ENCODE results near the gene ASTN2. TPM values are rescaled to one million over a fixed set of nuclear protein-coding genes. Genes with fewer than 3 reads are reported as not detected.

ASTN2 gene
- total and polyA plus RNA-seq, 2 donors, result 3.1 to 10.2 TPM

DNA sequence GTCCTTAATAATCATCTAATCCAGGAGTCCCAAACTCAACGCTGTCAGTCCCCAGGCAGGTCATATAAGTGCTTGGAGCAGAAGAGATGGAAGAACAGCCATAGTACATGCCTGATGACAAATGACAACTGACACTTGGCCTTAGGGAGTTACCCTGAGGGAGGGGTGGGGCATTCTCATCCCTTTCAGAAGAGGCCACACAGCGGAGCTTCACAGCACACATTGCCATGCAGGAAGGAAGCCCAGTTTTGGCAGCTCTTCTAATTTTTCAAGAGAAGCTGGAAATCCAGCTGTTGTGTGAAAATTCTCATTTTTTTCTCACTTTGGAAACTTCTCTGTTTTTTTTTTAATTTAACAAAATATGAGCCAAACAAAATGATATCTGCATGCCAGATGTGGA lies 89.0 kb downstream of the ASTN2 start:
- no peak for DNase-seq (ENCODE audit: extremely low spot score)
- H3K27ac ChIP-seq (ENCODE audit: low read depth), result no peak overlapping the region

DNA sequence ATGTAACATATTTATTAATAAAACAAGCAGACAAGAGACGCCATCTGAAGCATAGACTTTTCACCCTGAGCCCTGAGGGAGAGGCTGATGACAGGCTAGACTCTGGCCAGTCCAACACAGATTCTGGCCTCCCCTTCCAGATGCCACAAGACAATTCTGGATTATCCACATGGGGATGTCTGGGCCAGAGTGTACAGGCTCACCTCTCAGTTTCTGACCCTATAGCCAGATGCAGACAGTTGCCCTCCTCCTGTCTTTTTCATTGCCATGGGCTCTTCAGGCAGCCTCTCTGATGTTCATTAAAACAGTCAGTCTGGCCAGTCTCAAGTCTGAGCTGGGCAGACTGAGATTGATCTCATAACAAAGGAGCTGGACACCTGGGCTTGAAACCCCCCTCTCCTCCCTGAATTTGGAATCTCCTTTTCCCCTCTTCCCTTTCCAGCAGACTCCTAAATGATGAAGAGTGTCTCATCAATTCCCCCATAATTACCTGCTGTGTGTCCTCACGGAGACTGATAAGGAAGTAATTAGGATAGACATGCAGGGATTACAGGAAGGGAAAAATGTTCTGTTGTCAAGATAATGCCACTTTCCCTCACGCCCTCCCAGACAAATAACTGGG lies 89.6 kb downstream of the ASTN2 start:
- no peak for DNase-seq (ENCODE audit: extremely low spot score)
- Histone ChIP-seq H3K4me3 (ENCODE audit: low read depth, low read length) (no peak overlapping the region), H3K4me1 (ENCODE audit: insufficient read depth) (no peaks in the 10 kb centered on the region), H3K36me3 (ENCODE audit: insufficient read depth) (no peaks in the 10 kb centered on the region), H3K27ac (ENCODE audit: low read depth) (no peak overlapping the region)
- 40% methylated on average over 3 of the region's 3 CpGs for WGBS

More for the DNA sequence above, 89.0 kb downstream of the ASTN2 start:
- 58% methylated on average over 2 of the region's 2 CpGs for WGBS
- Histone ChIP-seq H3K36me3 (ENCODE audit: insufficient read depth) (no peaks in the 10 kb centered on the region), H3K4me3 (ENCODE audit: low read depth, low read length) (no peak overlapping the region), H3K4me1 (ENCODE audit: insufficient read depth) (no peaks in the 10 kb centered on the region)

DNA sequence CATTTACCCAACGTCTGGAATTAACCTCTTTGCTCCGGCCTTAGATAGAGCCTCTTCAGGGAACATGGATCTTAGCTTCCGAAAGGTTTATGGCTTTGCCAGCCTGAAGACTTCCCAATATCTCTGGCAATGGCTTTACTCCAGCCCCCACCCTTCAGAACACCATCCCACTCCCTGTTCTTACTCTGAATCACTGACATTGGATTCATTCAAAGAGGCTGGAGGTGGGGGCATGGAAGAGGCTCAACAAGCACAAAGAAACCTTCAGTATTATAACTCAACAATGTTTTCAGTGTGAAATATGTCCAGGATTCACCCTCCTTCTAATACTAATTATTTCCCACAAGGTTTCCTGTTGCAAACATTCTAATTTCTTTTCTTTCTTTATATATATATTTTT lies 91.5 kb downstream of the ASTN2 start:
- DNase-seq (ENCODE audit: extremely low spot score), result no peak
- Histone ChIP-seq H3K4me3 (ENCODE audit: low read depth, low read length) (no peak overlapping the region), H3K27ac (ENCODE audit: low read depth) (no peak overlapping the region), H3K36me3 (ENCODE audit: insufficient read depth) (no peaks in the 10 kb centered on the region), H3K4me1 (ENCODE audit: insufficient read depth) (no peaks in the 10 kb centered on the region)
- WGBS, result 27% methylated on average over 3 of the region's 3 CpGs

DNA sequence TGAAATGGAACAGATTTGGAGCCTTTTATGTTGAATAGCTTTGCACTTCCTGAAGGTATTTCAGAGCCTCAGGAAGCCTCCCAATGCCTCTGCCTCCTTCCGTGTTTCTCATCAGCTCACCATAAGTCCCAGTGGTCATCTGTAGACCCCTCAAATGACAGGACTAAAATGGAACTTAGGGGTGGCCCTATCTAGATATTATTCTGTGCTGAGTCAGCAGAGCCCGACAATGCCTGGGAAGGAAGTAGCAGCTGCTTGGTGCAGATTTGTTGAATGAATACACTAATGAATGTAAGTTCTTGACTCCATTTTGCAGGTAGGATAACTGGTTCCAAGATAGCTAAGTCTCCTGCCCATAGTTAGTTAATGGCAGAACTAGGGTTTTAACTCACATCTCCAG lies 97.7 kb downstream of the ASTN2 start:
- Histone ChIP-seq H3K4me3 (ENCODE audit: low read depth, low read length) (no peak overlapping the region), H3K36me3 (ENCODE audit: insufficient read depth) (no peaks in the 10 kb centered on the region), H3K4me1 (ENCODE audit: insufficient read depth) (no peaks in the 10 kb centered on the region), H3K27ac (ENCODE audit: low read depth) (no peak overlapping the region)
- DNase-seq (ENCODE audit: extremely low spot score), result no peak
- 59% methylated on average over 2 of the region's 2 CpGs for WGBS

DNA sequence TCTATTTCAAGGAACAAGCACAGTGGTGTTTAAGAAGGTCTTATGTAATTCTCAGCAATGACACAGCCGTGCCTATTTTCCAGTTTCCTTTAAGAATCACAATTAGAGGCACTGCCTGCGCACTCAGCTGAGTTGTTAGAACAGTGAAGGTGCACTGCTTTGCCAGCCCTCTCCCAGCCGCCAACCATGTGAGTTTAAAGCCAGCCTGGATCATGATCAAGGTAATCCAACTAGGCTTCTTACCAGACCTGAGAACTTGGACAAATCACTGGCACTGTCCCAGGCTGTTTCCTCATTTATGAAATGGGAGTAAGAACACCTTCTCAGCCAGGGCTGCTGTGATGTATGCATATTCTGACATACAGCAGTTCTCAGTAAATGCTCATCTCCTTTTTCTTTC lies 99.6 kb downstream of the ASTN2 start:
- Histone ChIP-seq H3K4me3 (ENCODE audit: low read depth, low read length) (no peak overlapping the region), H3K4me1 (ENCODE audit: insufficient read depth) (no peaks in the 10 kb centered on the region), H3K36me3 (ENCODE audit: insufficient read depth) (no peaks in the 10 kb centered on the region), H3K27ac (ENCODE audit: low read depth) (no peak overlapping the region)
- DNase-seq (ENCODE audit: extremely low spot score), result no peak
- 55% methylated on average over 3 of the region's 3 CpGs for WGBS

DNA sequence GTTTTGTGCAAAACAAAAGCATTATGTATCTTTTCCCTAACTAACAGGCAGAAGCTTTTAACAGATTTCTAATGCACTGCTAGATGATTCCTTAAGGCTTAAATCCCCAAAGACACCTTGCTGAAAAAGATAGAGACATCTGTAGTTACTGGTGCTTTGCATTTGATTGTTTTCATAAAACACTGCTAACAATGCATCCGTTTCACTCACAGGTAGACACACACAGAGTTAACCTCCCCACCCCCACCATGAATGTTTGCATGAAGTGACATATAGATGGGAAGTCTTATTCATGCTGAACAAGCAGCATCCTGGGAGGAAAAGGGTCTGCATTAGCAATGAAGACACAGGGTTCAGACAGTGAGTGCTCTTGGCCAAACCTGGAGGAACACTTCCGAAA lies 100.9 kb downstream of the ASTN2 start:
- H3K36me3 ChIP-seq (ENCODE audit: insufficient read depth), result no peaks in the 10 kb centered on the region
- no peak overlapping the region for H3K4me3 ChIP-seq (ENCODE audit: low read depth, low read length)
- no peak overlapping the region for H3K27ac ChIP-seq (ENCODE audit: low read depth)
- no peak for DNase-seq (ENCODE audit: extremely low spot score)
- 55% methylated on average over 2 of the region's 2 CpGs for WGBS
- H3K4me1 ChIP-seq (ENCODE audit: insufficient read depth), result no peaks in the 10 kb centered on the region

DNA sequence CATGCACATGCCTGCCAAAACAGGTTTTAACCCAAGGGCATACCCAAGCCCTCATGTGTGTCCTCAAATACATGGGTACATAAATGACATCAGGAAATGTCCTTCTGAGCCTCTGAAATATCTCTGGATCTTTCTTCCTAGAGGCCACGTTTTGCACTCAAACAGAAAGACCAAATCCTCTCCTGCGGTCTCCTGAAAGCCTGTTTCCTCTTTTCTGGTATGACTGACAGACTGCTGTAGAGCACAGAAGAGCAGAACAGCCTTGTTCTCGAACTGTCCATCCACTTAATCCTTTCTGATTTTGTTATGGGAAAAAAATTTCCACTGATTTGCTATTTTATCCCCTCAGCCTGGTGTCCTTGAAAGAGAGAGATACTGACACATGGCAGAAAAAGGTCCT lies 107.2 kb downstream of the ASTN2 start:
- DNase-seq (ENCODE audit: extremely low spot score), result no peak
- Histone ChIP-seq H3K36me3 (ENCODE audit: insufficient read depth) (no peaks in the 10 kb centered on the region), H3K4me3 (ENCODE audit: low read depth, low read length) (no peak overlapping the region), H3K4me1 (ENCODE audit: insufficient read depth) (no peaks in the 10 kb centered on the region), H3K27ac (ENCODE audit: low read depth) (no peak overlapping the region)
- WGBS, result 57% methylated on average over 3 of the region's 3 CpGs

DNA sequence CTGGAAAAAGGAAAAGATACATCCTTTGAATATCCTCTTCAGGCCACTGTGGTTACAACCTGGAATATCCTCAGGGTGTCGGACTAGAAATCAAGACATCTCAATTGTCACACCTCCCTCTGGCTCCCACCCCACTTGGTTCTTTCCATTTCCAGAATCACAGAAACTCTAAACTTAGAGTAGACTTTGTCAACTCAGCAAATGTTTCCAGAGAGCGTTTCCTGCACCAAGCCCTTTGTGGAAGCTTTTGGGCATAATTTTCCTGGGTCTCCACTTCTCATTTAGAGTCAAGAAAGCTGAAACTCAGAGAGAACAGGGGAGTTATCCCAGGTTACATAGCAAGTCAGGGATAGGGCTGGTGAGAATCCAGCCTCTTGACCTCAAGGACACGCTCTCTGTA lies 108.8 kb downstream of the ASTN2 start:
- H3K36me3 ChIP-seq (ENCODE audit: insufficient read depth), result no peaks in the 10 kb centered on the region
- DNase-seq (ENCODE audit: extremely low spot score), result no peak
- no peak overlapping the region for H3K27ac ChIP-seq (ENCODE audit: low read depth)
- no peak overlapping the region for H3K4me3 ChIP-seq (ENCODE audit: low read depth, low read length)
- 81% methylated on average over 3 of the region's 3 CpGs for WGBS
- H3K4me1 ChIP-seq (ENCODE audit: insufficient read depth), result no peaks in the 10 kb centered on the region

DNA sequence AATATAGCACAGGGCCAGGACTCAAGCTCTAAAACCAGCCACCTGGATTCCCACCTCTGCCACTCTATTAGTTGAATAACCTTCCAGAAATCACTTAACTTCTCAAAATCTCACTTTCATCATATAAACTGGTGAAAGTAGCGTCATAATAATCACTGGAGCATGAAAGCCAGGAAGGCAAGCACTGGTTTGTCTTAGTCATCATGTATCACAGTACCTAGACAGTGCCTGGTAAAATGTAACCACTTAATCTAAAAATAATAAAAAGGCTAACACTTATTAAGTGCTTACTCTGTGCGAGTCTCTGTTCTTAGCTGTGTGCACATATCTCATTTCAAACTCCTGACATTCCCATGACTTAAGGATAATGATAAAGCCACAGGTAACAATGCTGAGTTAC lies 109.4 kb downstream of the ASTN2 start:
- Histone ChIP-seq H3K4me1 (ENCODE audit: insufficient read depth) (no peaks in the 10 kb centered on the region), H3K27ac (ENCODE audit: low read depth) (no peak overlapping the region), H3K4me3 (ENCODE audit: low read depth, low read length) (no peak overlapping the region), H3K36me3 (ENCODE audit: insufficient read depth) (no peaks in the 10 kb centered on the region)
- no peak for DNase-seq (ENCODE audit: extremely low spot score)
- WGBS, result 80% methylated on average over 2 of the region's 2 CpGs

DNA sequence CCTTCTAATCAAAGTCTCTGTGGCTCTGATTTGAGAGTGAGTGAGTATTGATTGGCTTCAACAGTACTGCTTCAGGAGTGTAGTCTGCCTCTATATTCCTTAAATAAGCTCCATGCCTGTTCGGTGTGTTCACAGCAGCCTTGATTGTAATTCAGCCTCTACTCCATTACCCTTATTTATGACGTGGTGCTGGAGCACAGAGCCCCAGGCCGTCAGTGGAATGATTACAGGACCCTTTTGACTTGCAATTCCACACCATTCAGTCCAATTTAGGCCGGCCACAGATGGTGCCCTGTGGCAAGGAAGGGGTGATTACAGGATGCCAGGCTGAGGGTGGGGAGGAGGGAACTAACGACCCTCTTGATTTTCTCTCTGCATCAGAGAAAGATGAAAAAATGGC lies 110.3 kb downstream of the ASTN2 start:
- H3K4me1 ChIP-seq (ENCODE audit: insufficient read depth), result no peaks in the 10 kb centered on the region

DNA sequence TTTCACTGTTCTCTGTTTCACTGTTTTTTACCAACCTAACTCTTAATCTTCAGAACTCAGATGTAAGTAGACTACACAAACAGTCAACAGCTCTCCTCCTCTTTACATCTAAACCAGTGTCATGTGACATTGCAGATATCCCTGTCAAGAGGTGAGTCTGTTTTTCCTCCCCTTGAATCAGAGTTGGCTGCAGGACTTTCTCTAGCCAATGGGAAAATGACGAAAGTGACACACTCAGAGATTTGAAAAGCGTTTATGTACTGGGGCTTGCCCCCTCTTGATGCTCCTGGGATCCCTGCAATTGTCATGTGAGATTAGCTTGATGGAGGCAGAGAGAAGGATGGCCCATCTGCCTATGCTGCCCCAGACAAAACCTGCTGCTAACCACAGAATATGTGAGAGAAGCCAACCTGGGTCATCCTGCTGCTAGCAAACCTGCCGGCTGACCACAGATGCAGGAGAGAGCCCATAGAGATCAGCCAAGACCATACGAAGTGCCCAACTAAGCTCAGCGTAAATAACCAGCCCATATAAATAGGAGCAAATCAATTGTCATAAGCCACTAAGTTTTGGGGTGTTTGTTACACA lies 111.1 kb downstream of the ASTN2 start:
- WGBS, result 63% methylated on average over 5 of the region's 5 CpGs
- H3K36me3 ChIP-seq (ENCODE audit: insufficient read depth), result no peaks in the 10 kb centered on the region
- no peak for DNase-seq (ENCODE audit: extremely low spot score)
- no peak overlapping the region for H3K27ac ChIP-seq (ENCODE audit: low read depth)
- H3K4me1 ChIP-seq (ENCODE audit: insufficient read depth), result no peaks in the 10 kb centered on the region
- H3K4me3 ChIP-seq (ENCODE audit: low read depth, low read length), result no peak overlapping the region

More for the DNA sequence above, 110.3 kb downstream of the ASTN2 start:
- H3K36me3 ChIP-seq (ENCODE audit: insufficient read depth), result no peaks in the 10 kb centered on the region
- no peak for DNase-seq (ENCODE audit: extremely low spot score)
- 26% methylated on average over 5 of the region's 5 CpGs for WGBS
- no peak overlapping the region for H3K4me3 ChIP-seq (ENCODE audit: low read depth, low read length)
- H3K27ac ChIP-seq (ENCODE audit: low read depth), result no peak overlapping the region

DNA sequence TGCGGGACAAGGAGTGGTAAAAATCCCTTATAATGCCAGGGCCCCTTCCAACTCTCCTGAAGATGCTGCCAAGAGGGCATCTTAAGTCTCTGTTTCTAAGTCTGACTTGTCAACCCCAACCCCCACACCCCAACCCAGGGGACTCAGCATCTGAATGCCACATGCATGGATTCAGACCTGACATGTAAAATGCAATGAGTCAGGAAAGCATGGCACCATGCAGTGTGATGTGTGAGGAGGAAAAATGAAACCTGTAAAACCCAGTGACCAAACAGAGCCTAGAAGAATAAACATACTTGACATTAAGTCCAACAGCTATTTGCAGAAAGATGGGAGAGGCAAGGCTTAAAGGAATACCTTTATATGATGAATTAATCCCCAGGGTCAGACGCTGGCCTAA lies 112.4 kb downstream of the ASTN2 start:
- 65% methylated on average over 2 of the region's 2 CpGs for WGBS
- Histone ChIP-seq H3K27ac (ENCODE audit: low read depth) (no peak overlapping the region), H3K36me3 (ENCODE audit: insufficient read depth) (no peaks in the 10 kb centered on the region), H3K4me1 (ENCODE audit: insufficient read depth) (no peaks in the 10 kb centered on the region), H3K4me3 (ENCODE audit: low read depth, low read length) (no peak overlapping the region)
- DNase-seq (ENCODE audit: extremely low spot score), result no peak

DNA sequence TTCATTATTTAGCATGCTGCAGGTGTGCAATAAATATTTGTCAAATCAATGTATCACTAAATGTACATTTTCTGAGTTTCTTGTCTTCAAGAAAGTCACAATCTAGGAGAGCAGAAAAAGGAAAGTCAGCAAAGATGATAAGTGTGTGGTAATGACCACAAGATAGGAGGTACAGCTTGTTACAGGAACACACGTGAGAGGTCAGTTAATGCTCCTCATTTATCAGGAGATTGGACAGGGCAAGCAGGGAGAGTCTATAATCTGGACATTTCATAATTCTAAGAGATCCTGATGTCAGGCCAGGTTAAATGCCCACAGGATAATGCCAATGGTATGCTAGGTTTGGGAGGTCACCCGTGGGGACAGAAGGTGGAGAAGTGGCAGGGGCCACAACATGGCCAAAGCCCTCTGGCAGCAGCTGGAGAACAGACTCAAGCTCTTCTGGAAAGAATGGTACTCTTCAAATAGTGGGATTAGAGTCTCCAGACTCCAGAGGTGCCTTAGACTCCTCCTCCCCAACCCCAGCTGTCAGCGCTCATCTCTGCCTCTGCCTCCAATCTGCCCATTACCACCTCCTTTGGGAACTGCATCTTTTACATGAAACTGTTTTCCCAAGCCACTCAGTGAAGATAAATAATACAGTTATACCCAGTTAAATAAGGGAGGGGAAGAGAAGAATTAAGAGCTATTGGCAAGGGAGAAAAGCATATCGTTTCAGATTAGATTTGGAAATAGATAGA lies 114.3 kb downstream of the ASTN2 start:
- Histone ChIP-seq H3K36me3 (ENCODE audit: insufficient read depth) (no peaks in the 10 kb centered on the region), H3K27ac (ENCODE audit: low read depth) (no peak overlapping the region), H3K4me1 (ENCODE audit: insufficient read depth) (no peaks in the 10 kb centered on the region), H3K4me3 (ENCODE audit: low read depth, low read length) (no peak overlapping the region)
- 76% methylated on average over 4 of the region's 4 CpGs for WGBS
- no peak for DNase-seq (ENCODE audit: extremely low spot score)

DNA sequence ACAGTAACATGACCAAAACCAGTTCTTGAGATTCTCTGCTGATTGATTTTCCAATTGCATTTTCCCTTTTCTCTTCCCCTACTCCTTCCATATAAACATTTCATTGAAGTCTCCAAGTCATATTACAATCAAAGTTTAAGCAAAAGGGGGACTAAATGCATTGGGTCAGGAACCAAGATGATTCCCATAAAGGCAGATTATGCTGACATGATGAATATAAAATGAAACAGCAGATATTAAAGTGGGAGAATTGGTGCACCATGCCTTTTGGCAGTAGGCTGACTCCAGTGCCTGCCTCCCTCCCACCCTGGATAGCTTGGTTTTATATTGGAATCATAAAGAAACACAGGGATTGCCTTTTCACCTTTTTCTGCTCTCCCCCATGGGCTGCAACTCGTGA lies 118.4 kb downstream of the ASTN2 start:
- Histone ChIP-seq H3K36me3 (ENCODE audit: insufficient read depth) (no peaks in the 10 kb centered on the region), H3K4me3 (ENCODE audit: low read depth, low read length) (no peak overlapping the region), H3K4me1 (ENCODE audit: insufficient read depth) (no peaks in the 10 kb centered on the region), H3K27ac (ENCODE audit: low read depth) (no peak overlapping the region)
- no peak for DNase-seq (ENCODE audit: extremely low spot score)
- 51% methylated on average over 1 of the region's 1 CpG for WGBS

All from urinary bladder (tissue), 4 donors.